IMR-90 (cell line): ENCODE results near the gene RPTOR. TPM values are rescaled to one million over a fixed set of nuclear protein-coding genes. Genes with fewer than 3 reads are reported as not detected.

Experiments
- ATAC-seq: fragments of 200-7000 bp; cut with Tn5 transposase; 2 replicates; pipeline ENCODE4 v1.9.1; 2020; ENCODE audit warnings: low read depth, mild to moderate bottlenecking, moderate library complexity
- BruUV-seq: library from RNA; stranded (reverse); fragments of 400-500 nt; replicated peaks from 2 replicates; lab custom pipeline; 2021; lab: Mats Ljungman, UMichigan
- CTCF ChIA-PET: fragments of 300-600 bp; formaldehyde crosslinking; extraction: SDS; loops from one replicate; lab custom pipeline; 2021; ENCODE audit warnings: antibody characterized with exemption; lab: Yijun Ruan, JAX
- POLR2A ChIA-PET: fragments of 300-600 bp; sonication (Branson Sonifier 250); formaldehyde crosslinking; loops from one replicate; lab custom pipeline; 2022; ENCODE audit warnings: antibody characterized with exemption; ENCODE audit not compliant: unreplicated experiment; lab: Charles Lee
- DNase-seq: peaks from one replicate; pipeline ENCODE4 v3.0.0; 2013
- H2AFZ ChIP-seq: replicated peaks from 2 replicates; pipeline ENCODE3; 2013; ENCODE audit warnings: low read length, mild to moderate bottlenecking; ENCODE audit not compliant: poor library complexity
- H2AK5ac ChIP-seq: 2 replicates; pipeline ENCODE4 v1.6.1; 2013; ENCODE audit warnings: low read depth, low read length, inconsistent platforms
- H2AK9ac ChIP-seq: replicated peaks from 2 replicates; pipeline ENCODE3; 2013; ENCODE audit warnings: mild to moderate bottlenecking, low read depth, low read length, moderate library complexity; ENCODE audit not compliant: poor library complexity
- H2BK120ac ChIP-seq: 2 replicates; pipeline ENCODE4 v1.6.1; 2013; ENCODE audit warnings: low read depth, low read length, inconsistent platforms
- H2BK15ac ChIP-seq: 3 replicates; pipeline ENCODE4 v1.6.1; 2013; ENCODE audit warnings: low read depth, low read length, inconsistent platforms
- H2BK20ac ChIP-seq: 2 replicates; pipeline ENCODE4 v1.6.1; 2013; ENCODE audit warnings: low read depth, mild to moderate bottlenecking, inconsistent platforms, low read length, moderate library complexity
- H2BK5ac ChIP-seq: 2 replicates; pipeline ENCODE4 v1.6.1; 2013; ENCODE audit warnings: mild to moderate bottlenecking, low read depth, low read length, inconsistent platforms; ENCODE audit not compliant: poor library complexity, severe bottlenecking
- H3K14ac ChIP-seq: replicated peaks from 2 replicates; pipeline ENCODE4 v1.6.1; 2013; ENCODE audit warnings: low read depth, low read length, inconsistent platforms
- H3K18ac ChIP-seq: 2 replicates; pipeline ENCODE4 v1.6.1; 2013; ENCODE audit warnings: low read depth, low read length, control low read depth
- H3K23ac ChIP-seq: 2 replicates; pipeline ENCODE4 v1.6.1; 2013; ENCODE audit warnings: low read depth, low read length, inconsistent platforms
- H3K27ac ChIP-seq: 2 replicates; pipeline ENCODE4 v1.5.1; 2013; ENCODE audit warnings: mild to moderate bottlenecking, control low read depth, low read length; ENCODE audit not compliant: insufficient read depth
- H3K27me3 ChIP-seq: 2 replicates; pipeline ENCODE4 v1.6.1; 2013; ENCODE audit warnings: low read length; ENCODE audit not compliant: control insufficient read depth, insufficient read depth
- H3K36me3 ChIP-seq: 2 replicates; pipeline ENCODE4 v1.6.1; 2013; ENCODE audit warnings: low read length, mixed read lengths; ENCODE audit not compliant: control insufficient read depth, insufficient read depth
- H3K4ac ChIP-seq: 2 replicates; pipeline ENCODE4 v1.6.1; 2013; ENCODE audit warnings: low read depth, low read length, inconsistent platforms
- H3K4me1 ChIP-seq: 2 replicates; pipeline ENCODE4 v1.6.1; 2013; ENCODE audit warnings: low read length, mixed read lengths; ENCODE audit not compliant: control insufficient read depth, insufficient read depth
- H3K4me2 ChIP-seq: 2 replicates; pipeline ENCODE4 v1.6.1; 2013; ENCODE audit warnings: low read depth, mild to moderate bottlenecking, control low read depth, low read length, moderate library complexity
- H3K4me3 ChIP-seq: 2 replicates; pipeline ENCODE4 v1.5.1; 2013; ENCODE audit warnings: low read depth, mild to moderate bottlenecking, control low read depth, low read length, moderate library complexity; ENCODE audit not compliant: insufficient read depth
- H3K56ac ChIP-seq: 2 replicates; pipeline ENCODE4 v1.6.1; 2013; ENCODE audit warnings: low read length, inconsistent platforms; ENCODE audit not compliant: insufficient read depth; ENCODE audit errors: extremely low read depth
- H3K79me1 ChIP-seq, 2 experiments: 2 replicates each; pipeline ENCODE4 v1.6.1; 2013; ENCODE audit warnings: low read length in 2 of 2, inconsistent platforms in 1 of 2, low read depth in 1 of 2
- H3K9ac ChIP-seq: 2 replicates; pipeline ENCODE4 v1.6.1; 2013; ENCODE audit warnings: low read depth, low read length, control low read depth
- H3K9me1 ChIP-seq: 2 replicates; pipeline ENCODE4 v1.6.1; 2013; ENCODE audit warnings: low read length, inconsistent platforms; ENCODE audit not compliant: insufficient read depth
- H3K9me3 ChIP-seq: 2 replicates; pipeline ENCODE4 v1.6.1; 2013; ENCODE audit warnings: low read length; ENCODE audit not compliant: control insufficient read depth, insufficient read depth
- H4K20me1 ChIP-seq: 2 replicates; pipeline ENCODE4 v1.6.1; 2013; ENCODE audit warnings: low read length, inconsistent platforms; ENCODE audit not compliant: insufficient read depth
- H4K5ac ChIP-seq: 2 replicates; pipeline ENCODE4 v1.6.1; 2013; ENCODE audit warnings: mild to moderate bottlenecking, low read depth, low read length, control low read depth
- H4K8ac ChIP-seq, 2 experiments: 2 replicates each; pipeline ENCODE4 v1.6.1; 2013; ENCODE audit warnings: low read depth in 2 of 2, low read length in 2 of 2, control low read depth in 1 of 2, inconsistent platforms in 1 of 2
- H4K91ac ChIP-seq: 2 replicates; pipeline ENCODE4 v1.6.1; 2013; ENCODE audit warnings: low read depth, low read length, inconsistent platforms; ENCODE audit not compliant: insufficient read depth
- BHLHE40 ChIP-seq: fragments of 150-350 bp; IDR thresholded peaks from 2 replicates; pipeline ENCODE4 v1.6.1; 2016; ENCODE audit warnings: mild to moderate bottlenecking, low read depth, low read length
- CTCF ChIP-seq: conservative IDR thresholded peaks from 2 replicates; pipeline ENCODE4 v1.5.1; 2012; ENCODE audit warnings: mild to moderate bottlenecking, low read depth, low read length, improper control_type of control experiment
- ELK1 ChIP-seq: fragments of 150-350 bp; IDR thresholded peaks from 2 replicates; pipeline ENCODE4 v1.6.1; 2016; ENCODE audit warnings: low read depth, mild to moderate bottlenecking, low read length, moderate library complexity, borderline replicate concordance
- FOS ChIP-seq: fragments of 150-350 bp; IDR thresholded peaks from 2 replicates; pipeline ENCODE4 v1.6.1; 2016; ENCODE audit warnings: low read depth, low read length
- MAFK ChIP-seq: IDR thresholded peaks from 2 replicates; pipeline ENCODE4 v1.6.1; 2012; ENCODE audit warnings: low read depth, low read length, improper control_type of control experiment
- POLR2A ChIP-seq: IDR thresholded peaks from 2 replicates; pipeline ENCODE4 v1.6.1; 2012; ENCODE audit warnings: mild to moderate bottlenecking, low read depth, low read length
- RAD21 ChIP-seq: IDR thresholded peaks from 2 replicates; pipeline ENCODE4 v1.6.1; 2012; ENCODE audit warnings: low read length, improper control_type of control experiment
- RFX5 ChIP-seq: IDR thresholded peaks from 2 replicates; pipeline ENCODE4 v1.8.0; 2012; ENCODE audit warnings: low read depth, mild to moderate bottlenecking, low read length, moderate library complexity
- SMC3 ChIP-seq: fragments of 150-350 bp; IDR thresholded peaks from 2 replicates; pipeline ENCODE4 v1.6.1; 2016; ENCODE audit warnings: low read depth, mild to moderate bottlenecking, antibody characterized with exemption, low read length, moderate library complexity
- WGBS, 2 experiments: methylation state at CpG; one replicate each; pipeline versions ENCODE4 v1.1.5 to v1.1.7; 2013; ENCODE audit warnings: missing lambda C conversion rate in 2 of 2; ENCODE audit not compliant: insufficient read length in 1 of 2; ENCODE audit errors: extremely low coverage in 2 of 2; 5-methylcytosine and 5-hydroxymethylcytosine counted together
- dilution Hi-C: fragments of 300-500 bp; cut with HindIII; formaldehyde crosslinking; loops from one replicate; pipeline ENCODE4 v1.14.3; 2018; ENCODE audit warnings: low sequenced_read_pairs; ENCODE audit not compliant: unreplicated experiment
- in situ Hi-C: fragments of 300-500 bp; cut with MboI; formaldehyde crosslinking; loops from 3 replicates; pipeline ENCODE4 v1.14.3; 2019; ENCODE audit warnings: low sequenced_read_pairs, inconsistent platforms, mixed read lengths
- intact Hi-C: fragments of 100-400 bp; cut with micrococcal nuclease; formaldehyde crosslinking; loops from 2 replicates; pipeline ENCODE4 v1.10.0; 2022
- polyA plus RNA-seq, 3 experiments: library from polyadenylated mRNA; depleted of rRNA; stranded (reverse); fragments of >200 nt; gene quantifications; 2 replicates each; pipeline ENCODE4 v1.2.3, GENCODE V29; 2012; ENCODE audit warnings: low replicate concordance in 1 of 3
- total RNA-seq: library from RNA; depleted of rRNA; stranded (reverse); fragments of >200 nt; gene quantifications from 2 replicates; pipeline ENCODE4 v1.2.3, GENCODE V29; 2012

The RPTOR gene
- total and polyA plus RNA-seq, 2 of the 4 experiments (the other 2 are of a cell fraction), result 10.8 to 14.7 TPM

GRCh38 chr17:80513201-80513600, 31.4 kb upstream of the RPTOR start:
- ATAC-seq (no peak), DNase-seq (no peak)
- H3K4me2 ChIP-seq, result no peak overlapping the region
- peaks cover 7% of the 10 kb centered on the region for H3K4me1 ChIP-seq
- H4K8ac ChIP-seq, result no peak overlapping the region
- no peaks in the 10 kb centered on the region for H3K79me1 ChIP-seq
- peak overlapping the region; percentile 13; the same call in 1 of the 2 replicates for H3K4ac ChIP-seq
- TF ChIP-seq FOS (no peak), SMC3 (no peak), ELK1 (no peak), BHLHE40 (no peak), MAFK (no peak), RAD21 (no peak), RFX5 (no peak), CTCF (no peak), POLR2A (no peak)
- POLR2A ChIA-PET, result no interaction called here
- peak overlapping the region; percentile 34; the same call in 1 of the 2 replicates for H4K91ac ChIP-seq
- H3K14ac ChIP-seq, result no peak overlapping the region
- intact Hi-C loops, result no loop called here
- peaks cover 7% of the 10 kb centered on the region; the same call in 1 of the 2 replicates for H3K27me3 ChIP-seq
- H2BK5ac ChIP-seq, result no peak overlapping the region
- dilution Hi-C loops, result no loop called here
- H2AK9ac ChIP-seq, result no peak overlapping the region
- peaks cover 11% of the 10 kb centered on the region for H3K9me1 ChIP-seq
- in situ Hi-C loops, result no loop called here
- WGBS, 2 experiments, result 71% methylated on average over 5 of the region's 16 CpGs; no CpG with 5 or more reads in 1 of the 2 experiments
- H3K18ac ChIP-seq, result no peak overlapping the region
- H3K4me3 ChIP-seq, result no peak overlapping the region
- no peak overlapping the region for H2BK120ac ChIP-seq
- no peak overlapping the region for H4K5ac ChIP-seq
- no peak overlapping the region for H3K23ac ChIP-seq
- H3K36me3 ChIP-seq, result no peaks in the 10 kb centered on the region
- no peak overlapping the region for H2BK20ac ChIP-seq
- BruUV-seq, result no TSS peak
- H2AFZ ChIP-seq, result no peak overlapping the region
- no peaks in the 10 kb centered on the region for H3K9me3 ChIP-seq
- 0 out of 2 replicates have a peak, but pooled peaks cover 6% of the 10 kb centered on the region for H4K20me1 ChIP-seq
- H3K56ac ChIP-seq, result no peak overlapping the region
- H2AK5ac ChIP-seq, result peak overlapping the region; percentile 84
- CTCF ChIA-PET, result no interaction called here
- no peak overlapping the region for H3K9ac ChIP-seq
- no peak overlapping the region; the same call in 2 of the 3 replicates for H2BK15ac ChIP-seq
- no peak overlapping the region for H3K27ac ChIP-seq
